HepG2 (cell line): Measurements from ENCODE around the gene LAMA1. TPM values are rescaled to one million over a fixed set of nuclear protein-coding genes. Genes with fewer than 3 reads are reported as not detected.

Source experiments
- ATAC-seq: fragments of 200-7000 bp; cut with Tn5 transposase; 3 replicates; pipeline ENCODE4 v1.9.1; 2020; ENCODE audit warnings: mild to moderate bottlenecking, moderate library complexity
- BruUV-seq: library from RNA; stranded (reverse); fragments of 400-500 nt; replicated peaks from 2 replicates; lab custom pipeline; 2021; lab: Mats Ljungman, UMichigan
- CTCF ChIA-PET: fragments of 300-600 bp; formaldehyde crosslinking; extraction: SDS; loops from one replicate; lab custom pipeline; 2021; ENCODE audit warnings: low total read pairs, inconsistent platforms, low intra/inter-chr PET ratio; lab: Yijun Ruan, JAX
- POLR2A ChIA-PET: fragments of 350-600 bp; sonication (Branson Sonifier 250); formaldehyde crosslinking; loops from one replicate; lab custom pipeline; 2020; ENCODE audit warnings: antibody characterized with exemption, inconsistent platforms; lab: Yijun Ruan, JAX
- DNase-seq: peaks from one replicate; pipeline ENCODE4 v3.0.0-alpha.2; 2015; ENCODE audit warnings: low spot score
- FAIRE-seq: peaks from 3 replicates; lab custom pipeline; 2011; peaks lifted over from hg19 to GRCh38; lab: Jason Lieb, UNC
- H2AFZ ChIP-seq: one replicate; pipeline ENCODE4 v1.6.1; 2011; ENCODE audit warnings: low read length, inconsistent platforms
- H3K27ac ChIP-seq: fragments of 300-600 bp; 3 replicates; pipeline ENCODE4 v1.8.0; 2011; ENCODE audit warnings: mixed run types, mild to moderate bottlenecking, mixed read lengths, low read length, inconsistent platforms; ENCODE audit not compliant: insufficient read depth; ENCODE audit errors: extremely low read length
- H3K27me3 ChIP-seq, 2 experiments: fragments of 200-600 bp in 1 of 2; 2 replicates in 1 of 2; 3 replicates in 1 of 2; pipeline versions ENCODE4 v1.6.0 to v1.8.0; 2011; ENCODE audit warnings: low read length in 2 of 2, mild to moderate bottlenecking in 2 of 2, moderate library complexity in 2 of 2, inconsistent platforms in 1 of 2; ENCODE audit not compliant: insufficient read depth in 2 of 2, control insufficient read depth in 1 of 2
- H3K36me3 ChIP-seq, 2 experiments: fragments of 200-600 bp in 1 of 2; replicated peaks in 1 of 2; 2 replicates in 1 of 2; 3 replicates in 1 of 2; pipeline versions ENCODE4 v1.5.1 to v1.8.0; 2011; ENCODE audit warnings: low read length in 2 of 2, inconsistent platforms in 1 of 2; ENCODE audit not compliant: insufficient read depth in 2 of 2, control insufficient read depth in 1 of 2
- H3K4me1 ChIP-seq: 2 replicates; pipeline ENCODE4 v1.5.1; 2012; ENCODE audit warnings: low read length, inconsistent platforms; ENCODE audit not compliant: insufficient read depth
- H3K4me2 ChIP-seq: 2 replicates; pipeline ENCODE4 v1.6.0; 2011; ENCODE audit warnings: low read depth, low read length, inconsistent platforms
- H3K4me3 ChIP-seq, 3 experiments: fragments of 200-600 bp in 1 of 3; sonication (generic), shearing (Covaris generic) in 1 of 3; replicated peaks in 1 of 3; 2 replicates each; pipeline ENCODE4 v1.5.1; 2011 to 2016; ENCODE audit warnings: low read length in 3 of 3, inconsistent platforms in 2 of 3, low read depth in 2 of 3, mild to moderate bottlenecking in 2 of 3, control low read depth in 1 of 3, mixed read lengths in 1 of 3; ENCODE audit not compliant: insufficient read depth in 1 of 3
- H3K79me2 ChIP-seq: one replicate; pipeline ENCODE4 v1.6.1; 2011; ENCODE audit warnings: low read length, inconsistent platforms; ENCODE audit not compliant: insufficient read depth
- H3K9ac ChIP-seq: 2 replicates; pipeline ENCODE4 v1.6.0; 2011; ENCODE audit warnings: mild to moderate bottlenecking, low read depth, low read length, inconsistent platforms; ENCODE audit not compliant: insufficient read depth
- H3K9me3 ChIP-seq: 2 replicates; pipeline ENCODE4 v1.5.1; 2012; ENCODE audit warnings: mild to moderate bottlenecking, low read length
- H4K20me1 ChIP-seq: 2 replicates; pipeline ENCODE4 v1.6.0; 2011; ENCODE audit warnings: inconsistent platforms, mild to moderate bottlenecking, low read length, moderate library complexity; ENCODE audit not compliant: insufficient read depth
- KLF9 ChIP-seq: IDR thresholded peaks from 2 replicates; pipeline ENCODE4 v1.6.1; 2016; ENCODE audit warnings: low read depth
- PAWR ChIP-seq: sonication (generic); formaldehyde crosslinking; IDR thresholded peaks from 2 replicates; pipeline ENCODE4 v1.4.0; 2020; ENCODE audit warnings: missing genetic modification reagents, mild to moderate bottlenecking, borderline replicate concordance
- SATB2 ChIP-seq: sonication (generic); formaldehyde crosslinking; IDR thresholded peaks from 2 replicates; pipeline ENCODE4 v1.5.0; 2020; ENCODE audit warnings: missing genetic modification reagents
- SRF ChIP-seq: IDR thresholded peaks from 2 replicates; pipeline ENCODE4 v1.6.1; 2011; ENCODE audit warnings: mild to moderate bottlenecking, low read depth, low read length, moderate library complexity
- ZSCAN31 ChIP-seq: sonication (generic); formaldehyde crosslinking; IDR thresholded peaks from 2 replicates; pipeline ENCODE4 v1.5.0; 2020; ENCODE audit warnings: low read depth, mild to moderate bottlenecking, missing genetic modification reagents
- WGBS: methylation state at CpG from one replicate; pipeline ENCODE4 v1.1.6; 2017; ENCODE audit warnings: low lambda C conversion rate; 5-methylcytosine and 5-hydroxymethylcytosine counted together
- in situ Hi-C: cut with HindIII; loops from 2 replicates; pipeline ENCODE4 v1.10.0; 2017; ENCODE audit warnings: low pct_unique_long_range_greater_than_20kb; ENCODE audit not compliant: extremely low pct_ligation_motif_present
- intact Hi-C: fragments of 100-400 bp; cut with micrococcal nuclease; formaldehyde crosslinking; loops from one replicate; pipeline ENCODE4 v1.10.0; 2022; ENCODE audit not compliant: unreplicated experiment
- polyA plus RNA-seq, 8 experiments: library from polyadenylated mRNA; depleted of rRNA in 3 of 8; stranded (reverse) in 7 of 8; unstranded in 1 of 8; fragments of >200 nt; fragmentation: Illumina TruSeq in 4 of 8; extraction: Trizol in 4 of 8; gene quantifications; 2 replicates each; pipeline versions ENCODE4 v1.2.1 to v1.2.3, GENCODE V29; 2011 to 2016; ENCODE audit warnings: low read depth in 4 of 8, missing spikeins in 1 of 8, mixed read lengths in 1 of 8; ENCODE audit not compliant: insufficient read depth in 1 of 8
- total RNA-seq, 5 experiments: library from RNA; depleted of rRNA; stranded (reverse); fragments of >200 nt; fragmentation: Illumina TruSeq; extraction: Trizol; gene quantifications; 2 replicates each; pipeline ENCODE4 v1.2.3, GENCODE V29; 2016; ENCODE audit warnings: low read depth in 1 of 5
- TF ChIP-seq, protein P1 (sequence below): sonication (generic); formaldehyde crosslinking; IDR thresholded peaks from 2 replicates; pipeline ENCODE4 v1.4.0; 2020; ENCODE audit warnings: missing genetic modification reagents, mild to moderate bottlenecking, borderline replicate concordance
- TF ChIP-seq, protein P2 (sequence below): sonication (generic); formaldehyde crosslinking; IDR thresholded peaks from 2 replicates; pipeline ENCODE4 v1.4.0; 2020; ENCODE audit warnings: mild to moderate bottlenecking, missing genetic modification reagents
- TF ChIP-seq, protein P3 (sequence below): sonication (generic); formaldehyde crosslinking; IDR thresholded peaks from 2 replicates; pipeline ENCODE4 v1.4.0; 2020; ENCODE audit warnings: mild to moderate bottlenecking, missing genetic modification reagents
- TF ChIP-seq, protein P4 (sequence below): sonication (generic); formaldehyde crosslinking; IDR thresholded peaks from 2 replicates; pipeline ENCODE4 v1.5.0; 2020; ENCODE audit warnings: missing genetic modification reagents

Gene LAMA1
- total and polyA plus RNA-seq, 2 of the 13 experiments (the other 11 are each of a cell fraction or from before 2014, with no cell fraction given), result 0.05 to 0.44 TPM

DNA sequence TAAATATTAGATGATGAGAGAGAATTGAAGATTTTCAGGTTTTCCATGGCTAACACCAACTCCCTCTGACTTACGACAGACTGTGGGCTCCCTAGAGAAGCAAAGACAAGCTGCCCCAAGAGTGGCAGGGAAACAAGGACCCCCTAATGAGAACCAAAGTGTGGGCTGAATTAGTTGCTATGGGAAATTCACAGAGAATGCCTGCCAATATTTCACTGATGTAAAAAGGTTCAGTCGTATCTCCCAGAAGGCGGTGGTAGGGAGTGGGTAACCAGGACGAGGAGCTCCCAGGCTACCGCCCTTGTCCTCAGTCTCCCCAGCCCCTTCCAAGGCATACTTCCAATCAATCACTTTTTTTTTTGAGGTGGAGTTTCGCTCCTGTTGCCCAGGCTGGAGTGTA, 113.6 kb downstream of the LAMA1 start:
- in situ Hi-C loops, result no loop called here
- BruUV-seq, result no TSS peak
- Histone ChIP-seq H3K27me3 (no peaks in the 10 kb centered on the region), H2AFZ (no peak overlapping the region), H3K9me3 (no peaks in the 10 kb centered on the region), H4K20me1 (no peaks in the 10 kb centered on the region), H3K27ac (no peak overlapping the region), H3K79me2 (no peaks in the 10 kb centered on the region), H3K9ac (no peak overlapping the region), H3K4me2 (no peak overlapping the region), H3K4me3 (no peak overlapping the region), H3K36me3 (no peaks in the 10 kb centered on the region), H3K4me1 (no peaks in the 10 kb centered on the region)
- TF ChIP-seq, protein P1, sequence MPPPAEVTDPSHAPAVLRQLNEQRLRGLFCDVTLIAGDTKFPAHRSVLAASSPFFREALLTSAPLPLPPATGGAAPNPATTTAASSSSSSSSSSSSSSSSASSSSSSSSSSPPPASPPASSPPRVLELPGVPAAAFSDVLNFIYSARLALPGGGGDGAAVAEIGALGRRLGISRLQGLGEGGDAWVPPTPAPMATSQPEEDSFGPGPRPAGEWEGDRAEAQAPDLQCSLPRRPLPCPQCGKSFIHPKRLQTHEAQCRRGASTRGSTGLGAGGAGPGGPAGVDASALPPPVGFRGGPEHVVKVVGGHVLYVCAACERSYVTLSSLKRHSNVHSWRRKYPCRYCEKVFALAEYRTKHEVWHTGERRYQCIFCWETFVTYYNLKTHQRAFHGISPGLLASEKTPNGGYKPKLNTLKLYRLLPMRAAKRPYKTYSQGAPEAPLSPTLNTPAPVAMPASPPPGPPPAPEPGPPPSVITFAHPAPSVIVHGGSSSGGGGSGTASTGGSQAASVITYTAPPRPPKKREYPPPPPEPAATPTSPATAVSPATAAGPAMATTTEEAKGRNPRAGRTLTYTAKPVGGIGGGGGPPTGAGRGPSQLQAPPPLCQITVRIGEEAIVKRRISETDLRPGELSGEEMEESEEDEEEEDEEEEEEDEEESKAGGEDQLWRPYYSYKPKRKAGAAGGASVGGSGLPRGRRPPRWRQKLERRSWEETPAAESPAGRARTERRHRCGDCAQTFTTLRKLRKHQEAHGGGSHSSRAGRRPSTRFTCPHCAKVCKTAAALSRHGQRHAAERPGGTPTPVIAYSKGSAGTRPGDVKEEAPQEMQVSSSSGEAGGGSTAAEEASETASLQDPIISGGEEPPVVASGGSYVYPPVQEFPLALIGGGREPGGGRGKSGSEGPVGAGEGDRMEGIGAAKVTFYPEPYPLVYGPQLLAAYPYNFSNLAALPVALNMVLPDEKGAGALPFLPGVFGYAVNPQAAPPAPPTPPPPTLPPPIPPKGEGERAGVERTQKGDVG (CRISPR knock-in tag), result no peak
- TF ChIP-seq, protein P2, sequence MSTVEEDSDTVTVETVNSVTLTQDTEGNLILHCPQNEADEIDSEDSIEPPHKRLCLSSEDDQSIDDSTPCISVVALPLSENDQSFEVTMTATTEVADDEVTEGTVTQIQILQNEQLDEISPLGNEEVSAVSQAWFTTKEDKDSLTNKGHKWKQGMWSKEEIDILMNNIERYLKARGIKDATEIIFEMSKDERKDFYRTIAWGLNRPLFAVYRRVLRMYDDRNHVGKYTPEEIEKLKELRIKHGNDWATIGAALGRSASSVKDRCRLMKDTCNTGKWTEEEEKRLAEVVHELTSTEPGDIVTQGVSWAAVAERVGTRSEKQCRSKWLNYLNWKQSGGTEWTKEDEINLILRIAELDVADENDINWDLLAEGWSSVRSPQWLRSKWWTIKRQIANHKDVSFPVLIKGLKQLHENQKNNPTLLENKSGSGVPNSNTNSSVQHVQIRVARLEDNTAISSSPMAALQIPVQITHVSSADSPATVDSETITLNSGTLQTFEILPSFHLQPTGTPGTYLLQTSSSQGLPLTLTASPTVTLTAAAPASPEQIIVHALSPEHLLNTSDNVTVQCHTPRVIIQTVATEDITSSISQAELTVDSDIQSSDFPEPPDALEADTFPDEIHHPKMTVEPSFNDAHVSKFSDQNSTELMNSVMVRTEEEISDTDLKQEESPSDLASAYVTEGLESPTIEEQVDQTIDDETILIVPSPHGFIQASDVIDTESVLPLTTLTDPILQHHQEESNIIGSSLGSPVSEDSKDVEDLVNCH, result no peak
- TF ChIP-seq, protein P3, sequence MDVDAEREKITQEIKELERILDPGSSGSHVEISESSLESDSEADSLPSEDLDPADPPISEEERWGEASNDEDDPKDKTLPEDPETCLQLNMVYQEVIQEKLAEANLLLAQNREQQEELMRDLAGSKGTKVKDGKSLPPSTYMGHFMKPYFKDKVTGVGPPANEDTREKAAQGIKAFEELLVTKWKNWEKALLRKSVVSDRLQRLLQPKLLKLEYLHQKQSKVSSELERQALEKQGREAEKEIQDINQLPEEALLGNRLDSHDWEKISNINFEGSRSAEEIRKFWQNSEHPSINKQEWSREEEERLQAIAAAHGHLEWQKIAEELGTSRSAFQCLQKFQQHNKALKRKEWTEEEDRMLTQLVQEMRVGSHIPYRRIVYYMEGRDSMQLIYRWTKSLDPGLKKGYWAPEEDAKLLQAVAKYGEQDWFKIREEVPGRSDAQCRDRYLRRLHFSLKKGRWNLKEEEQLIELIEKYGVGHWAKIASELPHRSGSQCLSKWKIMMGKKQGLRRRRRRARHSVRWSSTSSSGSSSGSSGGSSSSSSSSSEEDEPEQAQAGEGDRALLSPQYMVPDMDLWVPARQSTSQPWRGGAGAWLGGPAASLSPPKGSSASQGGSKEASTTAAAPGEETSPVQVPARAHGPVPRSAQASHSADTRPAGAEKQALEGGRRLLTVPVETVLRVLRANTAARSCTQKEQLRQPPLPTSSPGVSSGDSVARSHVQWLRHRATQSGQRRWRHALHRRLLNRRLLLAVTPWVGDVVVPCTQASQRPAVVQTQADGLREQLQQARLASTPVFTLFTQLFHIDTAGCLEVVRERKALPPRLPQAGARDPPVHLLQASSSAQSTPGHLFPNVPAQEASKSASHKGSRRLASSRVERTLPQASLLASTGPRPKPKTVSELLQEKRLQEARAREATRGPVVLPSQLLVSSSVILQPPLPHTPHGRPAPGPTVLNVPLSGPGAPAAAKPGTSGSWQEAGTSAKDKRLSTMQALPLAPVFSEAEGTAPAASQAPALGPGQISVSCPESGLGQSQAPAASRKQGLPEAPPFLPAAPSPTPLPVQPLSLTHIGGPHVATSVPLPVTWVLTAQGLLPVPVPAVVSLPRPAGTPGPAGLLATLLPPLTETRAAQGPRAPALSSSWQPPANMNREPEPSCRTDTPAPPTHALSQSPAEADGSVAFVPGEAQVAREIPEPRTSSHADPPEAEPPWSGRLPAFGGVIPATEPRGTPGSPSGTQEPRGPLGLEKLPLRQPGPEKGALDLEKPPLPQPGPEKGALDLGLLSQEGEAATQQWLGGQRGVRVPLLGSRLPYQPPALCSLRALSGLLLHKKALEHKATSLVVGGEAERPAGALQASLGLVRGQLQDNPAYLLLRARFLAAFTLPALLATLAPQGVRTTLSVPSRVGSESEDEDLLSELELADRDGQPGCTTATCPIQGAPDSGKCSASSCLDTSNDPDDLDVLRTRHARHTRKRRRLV, result no peak
- TF ChIP-seq SRF (no peak), ZSCAN31 (CRISPR knock-in tag) (no peak), KLF9 (CRISPR knock-in tag) (no peak), SATB2 (CRISPR knock-in tag) (no peak), PAWR (CRISPR knock-in tag) (no peak)
- TF ChIP-seq, protein P4, sequence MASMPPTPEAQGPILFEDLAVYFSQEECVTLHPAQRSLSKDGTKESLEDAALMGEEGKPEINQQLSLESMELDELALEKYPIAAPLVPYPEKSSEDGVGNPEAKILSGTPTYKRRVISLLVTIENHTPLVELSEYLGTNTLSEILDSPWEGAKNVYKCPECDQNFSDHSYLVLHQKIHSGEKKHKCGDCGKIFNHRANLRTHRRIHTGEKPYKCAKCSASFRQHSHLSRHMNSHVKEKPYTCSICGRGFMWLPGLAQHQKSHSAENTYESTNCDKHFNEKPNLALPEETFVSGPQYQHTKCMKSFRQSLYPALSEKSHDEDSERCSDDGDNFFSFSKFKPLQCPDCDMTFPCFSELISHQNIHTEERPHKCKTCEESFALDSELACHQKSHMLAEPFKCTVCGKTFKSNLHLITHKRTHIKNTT, result no peak
- DNase-seq (no peak), ATAC-seq (no peak), FAIRE-seq (no peak)
- POLR2A ChIA-PET, result no interaction called here
- intact Hi-C loops, result no loop called here
- CTCF ChIA-PET, result no interaction called here
- 71% methylated on average over 6 of the region's 6 CpGs for WGBS
